Bronchial epithelial cell (primary cell): ENCODE results near the gene GLRA3. TPM values are rescaled to one million over a fixed set of nuclear protein-coding genes. Genes with fewer than 3 reads are reported as not detected.
"Not testable (repeated sequence)": the region's sequence is repeated elsewhere in the genome, so short reads cannot be mapped to it uniquely, and the experiment has no call there.

Source experiments
- DNase-seq: peaks from one replicate; pipeline ENCODE4 v3.0.0-alpha.2; 2010; ENCODE audit warnings: low read depth
- FAIRE-seq: peaks from 2 replicates; lab custom pipeline; 2011; peaks lifted over from hg19 to GRCh38; lab: Jason Lieb, UNC
- H3K27me3 ChIP-seq: 2 replicates; pipeline ENCODE4 v1.5.1; 2011; ENCODE audit warnings: low read length; ENCODE audit not compliant: control insufficient read depth, insufficient read depth
- H3K36me3 ChIP-seq: 2 replicates; pipeline ENCODE4 v1.5.1; 2011; ENCODE audit warnings: low read length; ENCODE audit not compliant: control insufficient read depth, insufficient read depth
- H3K4me3 ChIP-seq: 2 replicates; pipeline ENCODE4 v1.5.1; 2011; ENCODE audit warnings: mild to moderate bottlenecking, low read depth, low read length, control low read depth
- CTCF ChIP-seq: IDR thresholded peaks from 2 replicates; pipeline ENCODE4 v1.5.1; 2011; ENCODE audit warnings: mild to moderate bottlenecking, moderate library complexity, low read length, control low read depth, inconsistent platforms; ENCODE audit not compliant: insufficient read depth, severe bottlenecking
- total RNA-seq: library from RNA; depleted of rRNA; stranded (reverse); fragments of >200 nt; gene quantifications from 2 replicates; pipeline ENCODE4 v1.2.1, GENCODE V29; 2014

GLRA3 gene
- total RNA-seq, 1 donor from 2014 or later, result not detected

GRCh38 chr4:174699654-174700053, 129.4 kb downstream of the GLRA3 start:
- TF ChIP-seq CTCF, result no peak
- Histone ChIP-seq H3K36me3 (no peaks in the 10 kb centered on the region), H3K4me3 (no peak overlapping the region), H3K27me3 (no peaks in the 10 kb centered on the region)
- DNase-seq, result no peak
- no peak for FAIRE-seq

GRCh38 chr4:174697896-174698295, 131.2 kb downstream of the GLRA3 start:
- Histone ChIP-seq H3K27me3 (no peaks in the 10 kb centered on the region), H3K4me3 (no peak overlapping the region), H3K36me3 (no peaks in the 10 kb centered on the region)
- DNase-seq, result no peak
- no peak for TF ChIP-seq CTCF
- no peak for FAIRE-seq

GRCh38 chr4:174697202-174697601, 131.8 kb downstream of the GLRA3 start:
- no peak overlapping the region for H3K4me3 ChIP-seq
- H3K36me3 ChIP-seq, result no peaks in the 10 kb centered on the region
- no peak for TF ChIP-seq CTCF
- H3K27me3 ChIP-seq, result no peaks in the 10 kb centered on the region
- FAIRE-seq (no peak), DNase-seq (no peak)

- FAIRE-seq, result no peak
- TF ChIP-seq CTCF, result no peak
These were observed 132.4 kb downstream of the GLRA3 start for GRCh38 chr4:174696657-174697056.

GRCh38 chr4:174691876-174692275, 137.2 kb downstream of the GLRA3 start:
- DNase-seq, H3K27me3 ChIP-seq, FAIRE-seq, H3K4me3 ChIP-seq, H3K36me3 ChIP-seq: not testable (repeated sequence)

More at GRCh38 chr4:174696657-174697056, 132.4 kb downstream of the GLRA3 start:
- no peak overlapping the region for H3K4me3 ChIP-seq
- H3K36me3 ChIP-seq, result no peaks in the 10 kb centered on the region
- no peak for DNase-seq
- no peaks in the 10 kb centered on the region for H3K27me3 ChIP-seq

- FAIRE-seq, result no peak
- TF ChIP-seq CTCF, result no peak
- no peaks in the 10 kb centered on the region for H3K36me3 ChIP-seq
These were observed 138.4 kb downstream of the GLRA3 start for GRCh38 chr4:174690665-174691064.

More at GRCh38 chr4:174690665-174691064, 138.4 kb downstream of the GLRA3 start:
- DNase-seq, result no peak
- no peaks in the 10 kb centered on the region for H3K27me3 ChIP-seq
- H3K4me3 ChIP-seq, result no peak overlapping the region
